HG03469 (cell line): ENCODE measurements around the gene GNAZ.
"Not testable (repeated sequence)": the region's sequence is repeated elsewhere in the genome, so short reads cannot be mapped to it uniquely, and the experiment has no call there.

Experiments used
- ATAC-seq: cut with Tn5 transposase; IDR thresholded peaks from one replicate; pipeline ENCODE4 v1.9.1; 2021; ENCODE audit warnings: mild to moderate bottlenecking, moderate library complexity, moderate number of reproducible peaks; ENCODE audit not compliant: unreplicated experiment

Gene GNAZ

GRCh38 chr22:23042179-23042578 lies 28.1 kb upstream of the GNAZ start:
- no peak for ATAC-seq

DNA sequence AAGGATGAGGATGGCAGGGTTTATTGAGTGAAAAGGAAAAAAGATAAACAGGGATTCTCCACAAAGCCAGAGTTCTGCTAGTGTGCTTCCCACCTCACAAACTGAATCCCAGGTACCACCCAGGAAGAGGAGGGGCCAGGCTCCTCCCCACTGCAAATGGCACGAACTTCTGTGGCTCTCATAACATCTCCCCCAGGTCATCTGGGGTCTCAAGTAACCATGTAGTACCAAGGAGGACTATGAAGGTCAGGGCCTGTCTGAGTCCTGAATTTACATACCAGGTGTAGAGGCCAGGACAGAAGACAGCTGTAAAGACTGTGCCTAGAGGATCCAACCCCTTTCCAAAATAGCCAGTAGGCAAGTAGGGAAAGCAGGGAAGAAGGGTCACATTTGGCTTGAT lies 25.7 kb upstream of the GNAZ start:
- no peak for ATAC-seq

- ATAC-seq: no peak
Observed at GRCh38 chr22:23045461-23045860, 24.9 kb upstream of the GNAZ start.

DNA sequence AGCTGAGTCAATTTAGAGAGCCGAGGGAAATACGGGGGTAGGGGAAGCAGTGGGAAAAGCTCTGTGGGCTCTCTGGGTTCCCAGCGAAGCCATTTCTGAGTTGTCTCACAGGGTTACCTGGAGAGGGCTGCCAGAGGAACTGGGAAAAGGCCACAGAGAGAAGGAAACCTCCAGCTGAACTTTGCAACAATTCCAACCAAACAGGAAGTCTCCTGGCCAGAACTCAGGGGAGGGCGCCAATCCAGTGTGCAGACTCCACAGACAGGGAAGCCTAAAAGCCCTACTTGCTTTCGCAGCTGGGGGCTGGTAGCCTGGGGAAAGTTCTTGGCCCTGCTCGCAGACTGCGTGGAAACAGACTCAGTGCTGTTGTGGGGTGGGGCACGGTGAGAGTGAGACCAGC lies 23.1 kb upstream of the GNAZ start:
- ATAC-seq: no peak

DNA sequence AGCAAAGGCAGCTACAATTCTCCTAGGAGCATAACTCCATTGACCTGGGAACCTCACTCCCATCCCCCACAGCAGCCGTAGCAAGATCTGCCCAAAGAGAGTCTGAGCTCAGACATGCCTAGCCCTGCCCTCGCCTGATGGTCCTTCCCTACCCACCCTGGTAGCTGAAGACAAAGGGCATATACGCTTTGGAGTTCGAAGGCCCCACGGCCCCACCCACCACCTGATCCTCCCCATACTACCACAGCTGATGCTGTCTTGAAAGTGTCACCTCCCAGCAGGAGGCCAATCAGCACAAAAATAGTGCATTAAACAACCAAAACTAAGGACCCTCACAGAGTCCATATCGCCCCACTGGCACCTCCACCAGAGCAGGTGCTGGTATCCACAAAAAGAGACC lies 22.6 kb upstream of the GNAZ start:
- ATAC-seq: no peak

DNA sequence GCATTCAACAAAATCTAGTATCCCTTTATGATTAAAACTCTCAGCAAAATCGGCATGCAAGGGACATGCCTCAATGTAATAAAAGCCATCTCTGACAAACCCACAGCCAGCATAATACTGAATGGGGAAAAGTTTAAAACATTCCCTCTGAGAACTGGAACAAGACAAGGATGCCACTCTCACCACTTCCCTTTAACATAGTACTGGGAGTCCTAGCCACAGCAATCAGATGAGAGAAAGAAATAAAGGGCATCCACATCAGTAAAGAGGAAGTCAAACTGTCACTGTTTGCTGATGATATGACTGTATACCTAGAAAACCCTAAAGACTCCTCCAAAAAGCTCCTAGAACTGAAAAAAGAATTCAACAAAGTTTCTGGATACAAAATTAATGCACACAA lies 19.8 kb upstream of the GNAZ start:
- not testable (repeated sequence) for ATAC-seq

GRCh38 chr22:23053051-23053707 lies 17.1 kb upstream of the GNAZ start:
- no peak for ATAC-seq

- ATAC-seq: no peak
Observed at GRCh38 chr22:23053912-23054530, 16.3 kb upstream of the GNAZ start.

- no peak for ATAC-seq
Observed at GRCh38 chr22:23054531-23055257, 15.6 kb upstream of the GNAZ start.

DNA sequence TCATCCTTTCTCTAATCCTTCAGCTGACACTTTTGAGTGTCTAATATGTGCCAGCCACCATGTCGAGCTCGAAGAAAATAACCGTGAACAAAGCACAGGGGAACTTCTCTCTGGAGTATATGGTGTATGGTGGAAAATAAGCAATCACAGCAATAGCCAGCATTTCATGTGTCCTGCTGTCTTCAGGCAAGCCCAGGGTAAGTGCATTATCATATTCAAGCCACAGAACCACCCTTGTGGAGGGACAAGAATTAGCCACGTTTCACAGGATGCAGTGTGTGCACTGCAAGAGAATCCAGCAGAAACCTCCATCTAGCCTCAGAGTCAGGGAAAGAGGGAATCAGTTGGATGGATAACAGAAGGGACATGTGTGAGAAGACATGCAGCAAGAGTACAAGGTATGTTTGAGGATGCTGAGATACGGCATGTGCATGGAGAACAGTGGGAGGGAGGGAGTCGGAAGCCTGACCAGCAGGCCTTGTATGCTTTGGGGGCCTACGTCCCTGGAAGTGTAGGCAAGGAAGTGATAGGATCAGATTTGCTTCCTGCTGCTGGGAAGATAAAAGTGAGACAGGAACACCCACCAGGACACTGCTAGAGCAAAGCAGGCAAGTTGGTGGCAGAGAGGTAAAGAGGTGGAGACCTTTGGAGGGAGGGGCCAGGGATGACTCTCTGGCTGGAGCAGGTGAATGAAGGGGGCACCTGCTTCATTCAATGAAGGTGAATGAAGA lies 14.7 kb upstream of the GNAZ start:
- ATAC-seq: no peak

- ATAC-seq: no peak
Observed at GRCh38 chr22:23057331-23057730, 13.0 kb upstream of the GNAZ start.

- ATAC-seq: no peak
Observed at GRCh38 chr22:23058063-23058462, 12.3 kb upstream of the GNAZ start.

- no peak for ATAC-seq
Observed at GRCh38 chr22:23058481-23059283, 11.6 kb upstream of the GNAZ start.

- no peak for ATAC-seq
Observed at GRCh38 chr22:23059284-23059948, 10.9 kb upstream of the GNAZ start.

- ATAC-seq: no peak
Observed at GRCh38 chr22:23060612-23061400, 9.5 kb upstream of the GNAZ start.

GRCh38 chr22:23061471-23062280 lies 8.6 kb upstream of the GNAZ start:
- no peak for ATAC-seq

- no peak for ATAC-seq
Observed at GRCh38 chr22:23062616-23063538, 7.4 kb upstream of the GNAZ start.
